Thoracic aorta (tissue), 2 donors: ENCODE results near the gene PRKAR1A. TPM values are rescaled to one million over a fixed set of nuclear protein-coding genes. Genes with fewer than 3 reads are reported as not detected.
"Not testable (repeated sequence)": the region's sequence is repeated elsewhere in the genome, so short reads cannot be mapped to it uniquely, and the experiment has no call there.

ENCODE experiments used
- ATAC-seq: fragments of 150-250 bp; one replicate; pipeline ENCODE4 v1.8.0; 2017; ENCODE audit warnings: low read depth; ENCODE audit not compliant: insufficient number of reproducible peaks, low FRiP score
- DNase-seq: peaks from one replicate; pipeline ENCODE4 v3.0.0-alpha.2; 2020; ENCODE audit warnings: low spot score
- H3K27ac ChIP-seq, 2 donors: fragments of 200-600 bp; sonication (generic); 1 replicate in 1 of 2; 2 replicates in 1 of 2; pipeline ENCODE4 v1.5.1; 2016; ENCODE audit warnings: mild to moderate bottlenecking in 2 of 2, moderate library complexity in 2 of 2
- H3K27me3 ChIP-seq: fragments of 200-600 bp; sonication (generic); replicated peaks from 2 replicates; pipeline ENCODE4 v1.6.0; 2016; ENCODE audit warnings: mild to moderate bottlenecking; ENCODE audit not compliant: insufficient read depth
- H3K36me3 ChIP-seq: fragments of 200-600 bp; sonication (generic); one replicate; pipeline ENCODE4 v1.5.1; 2016
- H3K4me1 ChIP-seq, 2 donors: fragments of 200-600 bp; sonication (generic); 1 replicate in 1 of 2; 2 replicates in 1 of 2; pipeline versions ENCODE4 v1.5.1 to v1.6.0; 2016; ENCODE audit warnings: low read depth in 2 of 2, mild to moderate bottlenecking in 1 of 2; ENCODE audit not compliant: control insufficient read depth in 1 of 2
- H3K4me3 ChIP-seq: fragments of 200-600 bp; sonication (generic); 2 replicates; pipeline ENCODE4 v1.5.1; 2016; ENCODE audit warnings: mild to moderate bottlenecking
- H3K9me3 ChIP-seq: fragments of 200-600 bp; sonication (generic); 2 replicates; pipeline ENCODE4 v1.5.1; 2016
- total RNA-seq, 2 donors: library from RNA; depleted of rRNA; stranded (reverse); fragments of >200 nt; gene quantifications; one replicate each; pipeline versions ENCODE4 v1.1.0 to v1.2.3, GENCODE V29; 2016
- TF ChIP-seq, protein P1 (sequence below): fragments of 200-600 bp; sonication (generic); IDR thresholded peaks from one replicate; pipeline ENCODE4 v1.5.1; 2019; ENCODE audit warnings: antibody characterized with exemption

PRKAR1A gene
- total RNA-seq, 2 donors from 2014 or later, result 345 to 412 TPM

DNA sequence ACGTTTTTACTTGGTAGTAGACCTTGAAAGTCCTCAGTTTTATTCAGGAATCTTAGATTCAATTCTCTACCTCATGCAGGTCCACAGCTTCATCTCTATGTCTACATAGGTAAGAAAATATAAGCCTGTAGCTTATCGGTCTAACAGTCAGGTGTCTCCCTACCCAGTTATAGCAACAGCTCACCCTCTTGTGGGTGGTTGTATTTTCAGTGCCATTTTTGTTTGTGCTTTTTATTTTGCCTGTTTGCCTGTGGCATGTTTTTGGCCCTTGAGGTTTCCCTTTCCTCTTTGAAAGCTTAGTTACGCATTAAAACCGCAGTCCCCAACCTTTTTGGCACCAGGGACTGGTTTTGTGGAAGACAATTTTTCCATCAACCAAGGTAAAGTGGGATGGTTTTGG is 31.3 kb upstream of the PRKAR1A start:
- H3K4me3 ChIP-seq, result no peak overlapping the region
- no peak for ATAC-seq
- no peak overlapping the region for H3K27ac ChIP-seq
- TF ChIP-seq, protein P1, sequence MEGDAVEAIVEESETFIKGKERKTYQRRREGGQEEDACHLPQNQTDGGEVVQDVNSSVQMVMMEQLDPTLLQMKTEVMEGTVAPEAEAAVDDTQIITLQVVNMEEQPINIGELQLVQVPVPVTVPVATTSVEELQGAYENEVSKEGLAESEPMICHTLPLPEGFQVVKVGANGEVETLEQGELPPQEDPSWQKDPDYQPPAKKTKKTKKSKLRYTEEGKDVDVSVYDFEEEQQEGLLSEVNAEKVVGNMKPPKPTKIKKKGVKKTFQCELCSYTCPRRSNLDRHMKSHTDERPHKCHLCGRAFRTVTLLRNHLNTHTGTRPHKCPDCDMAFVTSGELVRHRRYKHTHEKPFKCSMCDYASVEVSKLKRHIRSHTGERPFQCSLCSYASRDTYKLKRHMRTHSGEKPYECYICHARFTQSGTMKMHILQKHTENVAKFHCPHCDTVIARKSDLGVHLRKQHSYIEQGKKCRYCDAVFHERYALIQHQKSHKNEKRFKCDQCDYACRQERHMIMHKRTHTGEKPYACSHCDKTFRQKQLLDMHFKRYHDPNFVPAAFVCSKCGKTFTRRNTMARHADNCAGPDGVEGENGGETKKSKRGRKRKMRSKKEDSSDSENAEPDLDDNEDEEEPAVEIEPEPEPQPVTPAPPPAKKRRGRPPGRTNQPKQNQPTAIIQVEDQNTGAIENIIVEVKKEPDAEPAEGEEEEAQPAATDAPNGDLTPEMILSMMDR, result no peak
- peaks cover 0 to 25% of the 10 kb centered on the region in 2 donors for H3K4me1 ChIP-seq
- no peaks in the 10 kb centered on the region for H3K27me3 ChIP-seq
- no peaks in the 10 kb centered on the region for H3K36me3 ChIP-seq
- no peaks in the 10 kb centered on the region for H3K9me3 ChIP-seq
- no peak for DNase-seq

DNA sequence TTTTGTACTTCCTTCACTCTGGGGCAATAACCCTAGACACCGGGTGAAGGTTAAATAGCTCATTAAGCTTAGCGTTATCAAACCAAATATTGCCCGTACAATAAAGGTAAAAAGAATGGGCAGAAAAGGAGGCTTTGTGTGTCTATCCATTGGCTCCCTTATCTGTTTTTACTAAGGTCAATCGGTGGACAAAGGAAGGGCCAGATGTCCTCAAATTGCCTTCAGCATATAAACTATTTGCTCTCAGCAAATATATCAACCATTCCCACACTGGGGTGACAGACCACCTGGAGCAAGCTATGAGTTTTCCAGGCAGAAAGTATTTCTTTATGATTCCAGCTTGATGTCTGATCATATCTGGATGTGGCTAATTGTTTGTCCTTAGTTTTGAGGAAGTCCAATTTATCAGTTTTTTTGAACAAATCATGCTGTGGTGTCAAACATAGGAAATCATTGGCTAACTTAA is 29.6 kb upstream of the PRKAR1A start:
- H3K36me3 ChIP-seq, result no peaks in the 10 kb centered on the region
- TF ChIP-seq, protein P1, result no peak
- no peak overlapping the region for H3K4me3 ChIP-seq
- peaks cover 0 to 19% of the 10 kb centered on the region in 2 donors for H3K4me1 ChIP-seq
- DNase-seq (no peak), ATAC-seq (no peak)
- no peaks in the 10 kb centered on the region for H3K9me3 ChIP-seq
- H3K27me3 ChIP-seq, result no peaks in the 10 kb centered on the region
- no peak overlapping the region for H3K27ac ChIP-seq

DNA sequence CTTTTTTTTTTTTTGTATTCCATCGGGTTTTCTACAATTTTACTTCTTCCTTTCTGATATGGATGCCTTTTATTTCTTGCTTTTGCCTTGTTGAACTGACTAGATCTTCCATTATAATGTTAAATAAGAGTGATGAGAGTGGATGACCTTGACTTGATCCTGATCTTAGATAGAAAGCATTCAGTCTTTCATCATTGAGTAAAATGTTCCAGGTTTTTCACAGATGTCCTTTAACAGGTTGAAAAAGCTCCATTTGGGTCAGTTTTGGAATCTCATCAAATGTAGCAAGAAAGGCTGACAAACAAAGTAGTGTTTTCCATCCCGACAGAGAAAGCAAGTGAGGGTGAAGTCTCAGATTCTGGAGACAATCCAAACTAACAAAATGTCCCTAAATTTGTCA is 27.8 kb upstream of the PRKAR1A start:
- H3K36me3 ChIP-seq, result no peaks in the 10 kb centered on the region
- ATAC-seq (no peak), DNase-seq (no peak)
- H3K9me3 ChIP-seq, result no peaks in the 10 kb centered on the region
- no peaks in the 10 kb centered on the region for H3K27me3 ChIP-seq
- no peak overlapping the region for H3K27ac ChIP-seq
- TF ChIP-seq, protein P1, result no peak
- H3K4me1 ChIP-seq, result peaks cover 0 to 3% of the 10 kb centered on the region in 2 donors
- H3K4me3 ChIP-seq, result no peak overlapping the region

DNA sequence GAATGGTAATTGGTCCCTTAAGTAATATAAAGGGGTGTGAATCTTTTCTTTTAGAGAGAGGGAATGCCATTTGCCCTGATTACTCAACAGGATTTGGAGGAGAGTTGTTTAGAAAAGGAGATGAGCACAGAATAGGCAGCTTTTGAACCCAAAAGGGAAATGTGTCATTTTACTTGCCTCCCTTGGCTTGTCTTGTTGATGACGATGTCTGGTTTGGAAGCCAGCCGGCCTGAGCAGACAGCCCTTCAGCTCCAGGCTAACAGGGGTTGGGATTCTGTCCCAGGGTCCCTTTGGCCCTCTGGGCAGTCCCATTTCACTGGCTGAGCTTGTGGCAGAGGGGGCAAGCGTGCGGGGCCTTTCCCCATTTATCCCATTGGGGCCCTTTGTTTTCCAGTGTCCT is 22.3 kb upstream of the PRKAR1A start:
- no peak for DNase-seq
- Histone ChIP-seq H3K4me3 (no peak overlapping the region), H3K4me1 (peaks cover 6 to 17% of the 10 kb centered on the region in 2 donors), H3K27me3 (no peaks in the 10 kb centered on the region), H3K27ac (no peak overlapping the region), H3K9me3 (no peaks in the 10 kb centered on the region), H3K36me3 (no peaks in the 10 kb centered on the region)
- ATAC-seq, result no peak
- TF ChIP-seq, protein P1, result no peak

DNA sequence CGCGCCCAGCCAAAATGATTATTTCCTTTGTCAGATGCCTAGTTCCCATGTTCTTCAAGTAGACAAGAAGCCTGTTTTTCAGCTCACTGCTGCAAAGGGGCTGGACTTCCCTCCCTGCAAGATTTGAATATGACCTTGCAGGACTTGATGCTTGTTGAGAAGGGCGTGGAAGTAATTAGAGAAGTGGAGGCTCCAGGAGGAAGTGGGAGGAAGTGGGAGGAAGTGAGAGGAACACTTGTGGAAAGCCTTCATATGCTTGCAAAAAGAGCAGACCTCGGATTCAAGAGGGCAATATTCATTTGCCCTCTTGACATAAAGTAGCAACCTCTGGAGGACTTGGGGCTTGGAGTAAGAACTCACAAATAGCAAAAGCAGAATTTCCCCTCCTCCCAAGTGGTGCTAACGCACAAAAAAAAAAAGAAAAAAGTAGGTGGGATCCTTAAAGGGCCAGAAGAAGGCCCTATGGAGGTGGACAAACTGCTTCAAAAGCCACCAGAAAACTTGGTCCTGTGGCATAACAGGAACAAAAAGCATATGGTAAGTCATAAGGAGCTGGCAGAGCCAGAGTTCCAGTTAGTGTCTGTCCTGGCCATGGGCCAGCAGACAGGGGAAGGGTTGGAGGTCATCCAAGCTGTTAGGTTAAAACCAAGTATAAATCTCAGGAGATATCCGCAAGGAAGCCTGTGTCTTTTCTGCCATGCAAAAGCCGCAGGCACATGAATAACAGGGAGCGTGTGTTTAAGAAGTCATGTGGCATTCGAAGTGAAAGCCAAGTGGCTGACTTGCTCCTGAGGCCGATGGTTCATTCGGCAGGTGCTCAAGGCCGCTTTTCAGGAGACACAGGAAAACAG is 20.6 kb upstream of the PRKAR1A start:
- DNase-seq, result no peak
- H3K27ac ChIP-seq, result no peak overlapping the region
- H3K27me3 ChIP-seq, result no peaks in the 10 kb centered on the region
- no peaks in the 10 kb centered on the region for H3K36me3 ChIP-seq
- peaks cover 6 to 17% of the 10 kb centered on the region in 2 donors for H3K4me1 ChIP-seq
- H3K4me3 ChIP-seq, result peak overlapping the region; percentile 0
- TF ChIP-seq, protein P1, result no peak
- no peaks in the 10 kb centered on the region for H3K9me3 ChIP-seq
- ATAC-seq, result no peak

DNA sequence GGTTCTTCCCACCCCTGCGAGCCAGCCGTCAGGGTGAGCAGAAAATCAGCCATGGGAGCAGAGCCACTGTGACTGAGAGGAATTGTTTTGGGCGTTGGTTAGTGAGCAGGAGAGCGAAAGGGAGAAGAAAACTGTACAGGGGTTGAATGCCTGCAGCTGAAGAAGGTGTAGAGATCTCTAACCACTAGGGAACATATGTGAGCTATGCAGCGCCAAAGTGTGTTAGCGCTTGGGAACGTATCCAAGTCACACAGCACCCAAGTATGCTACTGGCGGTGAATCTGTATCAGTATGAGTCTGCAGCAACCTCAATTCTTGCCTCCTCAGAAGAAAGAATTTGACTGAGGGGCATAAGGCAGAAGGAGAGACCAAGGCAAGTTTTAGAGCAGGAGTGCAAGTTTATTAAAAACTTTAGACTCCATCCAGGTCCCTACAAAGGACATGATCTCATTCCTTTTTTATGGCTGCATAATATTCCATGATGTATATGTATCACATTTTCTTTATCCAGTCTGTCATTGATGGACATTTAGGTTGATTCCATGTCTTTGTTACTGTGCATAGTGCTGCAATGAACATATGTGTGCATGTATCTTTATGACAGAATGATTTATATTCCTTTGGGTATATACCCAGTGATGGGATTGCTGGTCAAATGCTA is 19.7 kb upstream of the PRKAR1A start:
- H3K9me3 ChIP-seq, H3K27me3 ChIP-seq, H3K36me3 ChIP-seq, DNase-seq, ATAC-seq, H3K27ac ChIP-seq, H3K4me3 ChIP-seq: not testable (repeated sequence)
- H3K4me1 ChIP-seq, result peaks cover 6 to 17% of the 10 kb centered on the region in 2 donors
